Epithelial cell of prostate (primary cell): ENCODE data around the gene ABHD1.
A peak's percentile ranks its signal among the peaks of the same experiment; 100 is the strongest.

Source experiments
- DNase-seq: peaks from one replicate; pipeline ENCODE4 v3.0.0-alpha.2; 2011; ENCODE audit warnings: low read depth, low spot score
- H3K27ac ChIP-seq: fragments of 450-650 bp; 2 replicates; pipeline ENCODE4 v1.5.1; 2017; ENCODE audit warnings: mild to moderate bottlenecking

The ABHD1 gene

DNA sequence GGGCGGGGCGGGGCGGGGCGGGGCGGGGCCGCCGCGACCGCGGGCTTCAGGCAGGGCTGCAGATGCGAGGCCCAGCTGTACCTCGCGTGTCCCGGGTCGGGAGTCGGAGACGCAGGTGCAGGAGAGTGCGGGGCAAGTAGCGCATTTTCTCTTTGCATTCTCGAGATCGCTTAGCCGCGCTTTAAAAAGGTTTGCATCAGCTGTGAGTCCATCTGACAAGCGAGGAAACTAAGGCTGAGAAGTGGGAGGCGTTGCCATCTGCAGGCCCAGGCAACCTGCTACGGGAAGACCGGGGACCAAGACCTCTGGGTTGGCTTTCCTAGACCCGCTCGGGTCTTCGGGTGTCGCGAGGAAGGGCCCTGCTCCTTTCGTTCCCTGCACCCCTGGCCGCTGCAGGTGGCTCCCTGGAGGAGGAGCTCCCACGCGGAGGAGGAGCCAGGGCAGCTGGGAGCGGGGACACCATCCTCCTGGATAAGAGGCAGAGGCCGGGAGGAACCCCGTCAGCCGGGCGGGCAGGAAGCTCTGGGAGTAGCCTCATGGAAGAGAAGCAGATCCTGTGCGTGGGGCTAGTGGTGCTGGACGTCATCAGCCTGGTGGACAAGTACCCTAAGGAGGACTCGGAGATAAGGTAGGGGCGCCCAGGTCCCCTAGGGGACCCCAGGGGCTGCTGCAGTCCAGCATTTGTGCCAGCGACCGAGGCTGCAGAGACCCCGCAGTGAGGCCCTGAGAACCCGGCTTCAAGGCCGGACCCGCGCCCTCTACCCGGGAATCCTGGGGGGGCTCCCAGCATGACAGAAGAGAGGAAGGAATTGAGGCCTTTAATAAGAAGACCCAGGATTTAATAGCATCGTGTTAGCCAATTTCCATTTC is 36.7 kb upstream of the ABHD1 start, which contains the start of gene KHK:
Gene KHK (plus strand): TSS at position 49 of the 870 bp plus-strand sequence. CDS start 488 bp downstream, at position 537.
- H3K27ac ChIP-seq = peak within 1 kb of the TSS; percentile 49
- DNase-seq = no peak

DNA sequence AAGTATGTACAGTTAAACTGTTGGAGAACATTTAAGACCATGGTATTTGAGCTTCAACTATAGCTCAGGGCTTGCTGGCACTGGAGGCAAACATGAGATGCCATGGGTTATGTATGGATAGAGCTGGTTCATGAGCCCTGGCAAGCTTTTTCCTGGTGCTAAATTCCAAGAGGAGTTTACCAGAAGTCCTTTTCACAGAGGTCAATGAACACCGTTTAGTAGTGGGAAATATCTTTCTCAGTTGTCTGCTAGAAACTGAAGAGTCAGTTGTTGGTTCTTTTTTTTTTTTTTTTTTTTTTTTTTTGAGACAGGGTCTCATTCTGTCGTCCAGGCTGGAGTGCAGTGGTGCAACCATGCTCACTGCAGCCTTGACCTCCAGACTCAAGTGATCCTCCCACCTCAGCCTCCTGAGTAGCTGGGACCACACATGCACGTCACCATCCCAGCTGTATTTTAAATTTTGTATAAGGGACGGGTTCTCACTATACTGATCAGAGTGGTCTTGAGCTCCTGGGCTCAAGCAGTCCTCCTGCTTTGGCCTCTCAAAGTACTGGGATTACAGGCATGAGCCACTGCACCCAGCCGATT is 35.7 kb upstream of the ABHD1 start:
- DNase-seq = no peak
- no peak overlapping the region for H3K27ac ChIP-seq

DNA sequence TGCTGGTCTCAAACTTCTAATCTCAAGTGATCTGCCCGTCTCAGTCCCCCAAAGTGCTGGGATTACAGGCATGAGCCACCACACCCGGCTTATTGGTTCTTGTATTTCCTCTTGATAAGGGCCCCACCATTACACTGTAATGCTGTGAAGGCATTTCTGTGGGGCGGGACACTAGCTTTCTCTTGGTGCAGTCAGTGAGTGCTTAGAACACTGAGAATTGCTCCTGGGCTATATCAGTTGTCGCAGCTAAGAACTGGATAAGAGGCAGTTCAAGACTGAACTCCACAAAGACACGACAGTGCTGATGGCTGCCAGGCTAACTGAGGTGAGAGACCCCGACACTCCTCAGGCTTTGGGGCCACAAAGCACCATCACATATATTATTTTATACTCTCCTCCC is 35.0 kb upstream of the ABHD1 start:
- H3K27ac ChIP-seq = no peak overlapping the region
- no peak for DNase-seq

DNA sequence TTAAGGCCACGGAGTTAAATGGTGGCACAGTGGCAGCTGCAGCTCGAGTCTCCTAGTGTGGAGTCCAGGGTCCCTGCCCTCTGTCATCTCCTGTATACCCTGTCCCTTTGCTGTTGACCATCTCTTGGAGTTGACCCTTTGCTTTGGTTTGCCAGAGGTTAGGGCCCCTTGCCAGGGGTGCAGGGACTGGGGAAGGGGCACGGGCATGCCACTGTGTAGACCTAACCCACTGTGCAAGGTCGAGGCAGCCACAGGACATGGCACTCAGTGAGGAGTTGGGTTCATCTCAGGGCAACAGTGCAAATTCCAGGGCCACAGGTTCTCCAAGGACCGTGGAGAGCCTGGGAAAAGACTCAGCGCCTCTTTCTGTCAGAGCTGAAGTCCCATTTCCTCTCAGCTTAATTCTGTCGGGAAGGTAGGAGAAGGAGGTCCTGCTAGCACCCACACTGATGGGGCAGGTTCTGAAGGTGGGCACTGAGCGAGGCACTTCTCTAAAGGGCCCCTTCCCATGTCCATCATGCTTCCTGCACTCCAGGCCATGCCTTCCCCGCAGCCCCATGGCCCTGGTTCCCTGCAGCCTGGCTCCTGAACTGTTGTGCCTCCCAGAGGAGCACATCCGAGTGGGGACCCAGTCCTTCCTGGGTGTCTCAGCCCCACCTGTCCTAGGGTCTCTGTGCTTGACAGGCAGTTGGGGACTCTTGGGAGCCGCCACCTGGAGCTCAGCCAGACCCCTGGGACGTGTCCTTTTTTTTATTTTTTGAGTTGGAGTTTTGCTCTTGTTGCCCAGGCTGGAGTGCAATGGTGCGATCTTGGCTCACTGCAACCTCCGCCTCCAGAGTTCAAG is 34.3 kb upstream of the ABHD1 start:
- no peak overlapping the region for H3K27ac ChIP-seq

DNA sequence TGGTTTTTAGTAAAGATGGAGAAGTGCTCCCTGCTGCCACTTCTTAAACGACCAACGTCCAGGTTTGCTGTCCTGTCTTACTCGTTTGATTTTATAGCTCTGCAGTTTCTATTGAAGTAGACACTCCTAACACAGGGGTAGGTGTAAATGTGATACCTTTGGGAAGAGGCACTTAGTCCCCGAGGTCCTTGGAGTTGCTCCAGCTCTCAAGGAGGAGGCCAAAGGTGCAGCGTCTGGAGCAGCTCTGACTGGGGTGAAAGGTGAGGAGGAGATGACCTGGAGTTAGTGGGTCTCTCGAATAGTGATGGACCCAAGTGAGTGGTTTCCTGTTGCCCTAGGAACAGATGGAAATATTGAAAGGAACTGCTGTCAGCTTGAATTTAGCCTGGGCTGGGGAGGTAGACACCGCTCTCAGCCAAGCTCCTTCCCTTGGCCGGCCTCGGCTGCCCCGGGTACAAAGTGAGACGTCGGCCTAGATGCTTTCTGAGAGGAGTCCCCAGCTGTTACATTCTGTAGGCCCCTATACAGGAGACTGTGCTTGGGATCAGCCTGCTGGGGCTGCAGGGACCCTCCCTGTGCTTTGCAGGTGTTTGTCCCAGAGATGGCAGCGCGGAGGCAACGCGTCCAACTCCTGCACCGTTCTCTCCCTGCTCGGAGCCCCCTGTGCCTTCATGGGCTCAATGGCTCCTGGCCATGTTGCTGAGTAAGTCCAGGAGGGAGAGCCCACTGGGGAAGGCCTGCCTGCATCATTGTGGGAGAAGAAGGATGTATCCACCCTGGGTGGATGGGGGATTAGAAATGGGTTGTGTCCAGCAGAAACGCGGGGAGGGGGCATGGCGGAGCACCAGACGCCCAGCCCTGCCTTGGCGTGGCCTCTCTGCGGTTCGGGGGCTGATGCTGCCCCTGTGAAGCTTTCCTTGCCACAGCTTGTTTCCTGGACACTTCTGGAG is 31.6 kb upstream of the ABHD1 start:
- no peak overlapping the region for H3K27ac ChIP-seq
- no peak for DNase-seq

More for the DNA sequence above, 34.3 kb upstream of the ABHD1 start:
- no peak for DNase-seq

DNA sequence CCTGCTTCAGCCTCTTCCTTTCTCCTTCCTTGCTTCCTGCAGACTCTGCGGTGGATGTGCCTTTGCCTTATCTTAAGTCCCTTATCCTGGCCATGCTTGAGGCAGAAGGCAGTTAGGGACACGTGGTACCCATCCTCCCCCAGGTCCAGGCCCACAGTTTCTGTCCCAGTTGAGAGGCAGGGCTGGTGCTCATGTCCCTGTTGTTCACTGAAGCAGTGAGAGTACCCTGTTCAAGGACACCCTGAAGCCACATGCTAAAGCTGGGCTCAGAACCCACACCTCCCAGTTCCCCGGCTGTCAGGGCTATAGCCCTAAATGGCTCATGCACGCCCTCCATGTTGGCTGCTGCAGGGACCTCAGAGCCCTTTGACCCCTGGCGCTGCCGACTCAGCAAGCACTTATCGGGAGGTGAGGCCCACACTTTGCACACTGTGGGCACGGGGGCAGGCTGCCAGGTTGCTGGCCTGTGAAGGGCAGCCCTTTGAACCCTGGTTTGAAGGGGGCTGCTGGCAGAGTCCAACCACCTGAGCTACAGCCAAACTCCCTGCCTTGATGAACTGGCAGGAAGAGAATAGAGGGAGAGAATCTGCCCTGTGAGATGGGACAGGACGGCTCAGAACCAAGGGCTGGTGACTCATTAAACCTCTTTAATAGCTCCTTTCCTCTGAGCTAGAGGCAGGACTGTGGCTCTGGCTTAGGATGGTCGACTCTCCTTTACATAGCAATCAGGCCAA is 30.8 kb upstream of the ABHD1 start:
- no peak overlapping the region for H3K27ac ChIP-seq

DNA sequence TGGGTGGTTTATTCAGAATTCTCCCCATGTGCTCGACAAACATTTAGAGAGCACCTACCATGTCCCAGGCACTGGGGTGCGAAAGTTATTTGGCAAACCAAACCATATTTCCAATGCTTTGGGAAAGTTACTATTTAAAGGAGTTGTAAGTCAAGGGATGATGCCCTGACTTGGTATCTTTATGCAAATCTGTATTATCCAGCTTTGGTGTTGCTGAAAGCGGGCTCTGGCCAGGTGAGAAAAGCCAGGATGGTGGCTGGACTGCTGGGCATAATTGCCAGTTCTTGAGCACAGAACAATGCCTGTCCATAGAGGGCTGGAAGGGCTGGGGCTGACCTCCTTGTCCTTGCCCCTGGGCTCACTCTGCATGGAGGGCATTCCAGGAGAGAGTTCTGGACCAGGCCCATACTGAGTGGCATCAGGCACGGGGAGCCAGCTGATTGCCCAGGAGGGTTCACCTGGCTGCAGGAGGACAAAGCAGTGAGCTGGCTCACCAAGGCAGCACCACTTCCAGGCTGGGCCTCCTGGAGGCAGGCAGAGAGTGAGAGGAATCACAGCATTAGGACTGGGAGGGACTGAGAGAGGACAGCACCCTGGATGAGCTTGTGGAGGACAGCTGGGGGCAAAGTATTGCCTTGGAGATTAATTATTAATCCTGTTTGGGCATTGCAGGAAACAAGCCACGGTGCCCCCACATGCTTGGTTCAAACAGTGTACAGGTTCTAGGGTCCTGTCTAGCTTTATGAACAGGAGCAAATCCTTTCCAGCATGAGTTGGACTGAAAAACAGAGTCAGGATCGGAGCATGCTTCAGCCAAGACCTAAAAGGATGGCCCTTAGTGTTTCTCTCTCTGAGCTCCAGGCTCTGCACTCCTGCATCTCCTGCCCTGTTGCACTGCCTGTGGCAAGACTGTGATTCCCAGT is 29.9 kb upstream of the ABHD1 start:
- H3K27ac ChIP-seq = no peak overlapping the region
- no peak for DNase-seq

More for the DNA sequence above, 30.8 kb upstream of the ABHD1 start:
- DNase-seq = no peak

DNA sequence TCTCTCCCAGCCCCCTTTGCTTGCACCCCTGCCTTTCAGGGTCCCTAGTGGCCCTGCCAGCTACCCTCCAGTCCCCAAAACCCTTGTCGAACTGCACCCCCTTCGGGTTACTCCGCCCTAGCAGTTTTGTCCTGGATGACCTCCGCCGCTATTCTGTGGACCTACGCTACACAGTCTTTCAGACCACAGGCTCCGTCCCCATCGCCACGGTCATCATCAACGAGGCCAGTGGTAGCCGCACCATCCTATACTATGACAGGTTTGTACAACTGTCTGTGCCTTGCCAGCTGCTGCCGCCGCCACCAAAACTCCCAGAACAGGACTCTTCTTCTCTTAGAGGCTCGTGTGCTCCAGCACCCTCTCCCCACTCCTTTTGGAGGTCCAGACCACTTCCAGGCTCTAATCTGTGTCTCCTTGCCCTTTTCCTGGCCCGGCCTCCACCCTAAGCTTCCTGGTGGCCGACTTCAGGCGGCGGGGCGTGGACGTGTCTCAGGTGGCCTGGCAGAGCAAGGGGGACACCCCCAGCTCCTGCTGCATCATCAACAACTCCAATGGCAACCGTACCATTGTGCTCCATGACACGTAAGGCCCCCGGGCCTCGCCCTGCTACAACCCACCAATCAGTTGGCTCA is 29.1 kb upstream of the ABHD1 start:
- no peak for DNase-seq
- H3K27ac ChIP-seq = no peak overlapping the region

DNA sequence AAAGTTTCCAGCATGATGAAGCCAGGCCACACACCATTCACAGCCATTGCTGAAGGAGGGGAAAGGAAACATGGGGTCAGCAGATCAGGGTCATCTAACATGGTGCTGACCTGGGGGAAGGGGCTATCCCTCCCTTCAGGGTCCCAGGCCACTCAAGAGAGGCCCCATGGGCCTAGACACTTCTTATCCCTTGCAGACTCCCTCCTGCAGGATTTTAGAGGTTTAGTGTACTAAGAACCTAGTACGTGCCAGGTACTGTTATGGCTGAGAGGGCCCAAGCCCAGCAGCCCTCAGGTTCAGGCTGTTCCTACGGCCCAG is 28.2 kb upstream of the ABHD1 start:
- H3K27ac ChIP-seq = no peak overlapping the region
- no peak for DNase-seq

DNA sequence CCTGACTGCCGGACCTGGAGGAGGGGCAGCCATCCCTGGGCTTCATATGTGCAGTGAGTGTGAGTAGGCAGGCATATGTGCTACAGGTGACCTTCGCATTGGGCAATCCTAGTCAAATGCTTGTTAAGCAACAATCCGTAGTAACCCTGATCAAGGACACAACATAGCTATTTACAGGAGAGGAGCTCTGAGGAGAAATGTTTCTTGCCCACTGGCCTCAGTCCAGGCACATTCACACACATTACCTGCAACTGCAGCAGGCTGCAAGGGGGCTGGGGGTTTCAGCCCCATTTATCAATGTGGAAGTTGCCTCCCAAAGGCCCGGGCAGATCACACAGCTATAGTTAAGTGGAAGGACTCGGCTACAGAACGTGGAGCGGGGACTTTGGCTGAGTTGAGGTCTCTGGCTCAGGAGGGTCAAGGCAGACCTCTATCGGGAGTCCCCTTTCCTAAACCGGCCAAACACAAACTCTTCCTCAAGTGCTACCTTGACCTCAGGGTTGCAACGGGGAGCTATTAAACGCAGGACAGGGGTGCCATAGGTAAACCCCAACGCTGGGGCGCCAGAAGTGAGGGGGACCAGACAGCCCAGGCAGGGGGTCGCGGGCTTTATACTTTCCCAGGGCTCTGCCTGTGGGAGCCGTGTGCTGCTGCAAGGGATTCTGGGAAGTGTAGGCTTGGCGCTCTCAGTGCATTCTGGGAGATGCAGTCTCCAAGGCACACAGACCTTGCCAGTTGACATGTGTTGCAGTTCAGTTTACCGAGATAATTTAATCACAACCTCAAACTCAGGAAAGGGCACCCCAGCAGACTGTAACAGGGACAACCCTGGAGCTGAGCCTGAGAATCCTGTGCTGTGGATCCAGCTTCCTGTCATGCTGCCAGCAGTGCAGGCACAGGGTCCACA is 27.6 kb upstream of the ABHD1 start:
- no peak for DNase-seq
- H3K27ac ChIP-seq = no peak overlapping the region

DNA sequence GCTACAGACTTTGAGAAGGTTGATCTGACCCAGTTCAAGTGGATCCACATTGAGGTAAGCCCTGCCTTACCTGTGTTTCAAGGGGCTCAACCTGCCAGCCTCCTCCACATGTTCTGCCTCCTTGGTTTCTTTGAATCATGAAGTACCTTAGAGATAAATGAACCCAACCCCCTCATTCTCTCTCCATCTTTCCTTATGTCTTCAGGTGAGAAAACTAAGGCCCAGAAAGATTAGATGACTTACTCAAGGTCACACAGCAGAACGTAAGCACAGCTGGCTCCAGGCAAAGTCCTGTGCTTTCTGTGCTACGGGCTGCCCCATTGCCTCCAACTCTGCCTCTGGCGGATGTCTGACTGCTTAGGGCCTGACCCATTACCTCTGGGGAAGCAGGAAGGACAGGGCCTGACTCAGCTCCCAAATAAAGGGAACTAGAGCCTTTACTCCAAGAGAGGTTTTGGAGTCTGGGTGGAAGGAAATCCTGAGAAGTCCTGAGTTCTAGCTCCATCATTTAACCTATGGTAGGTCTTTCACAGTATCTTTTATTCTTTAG is 26.8 kb upstream of the ABHD1 start:
- no peak overlapping the region for H3K27ac ChIP-seq
- DNase-seq = no peak

DNA sequence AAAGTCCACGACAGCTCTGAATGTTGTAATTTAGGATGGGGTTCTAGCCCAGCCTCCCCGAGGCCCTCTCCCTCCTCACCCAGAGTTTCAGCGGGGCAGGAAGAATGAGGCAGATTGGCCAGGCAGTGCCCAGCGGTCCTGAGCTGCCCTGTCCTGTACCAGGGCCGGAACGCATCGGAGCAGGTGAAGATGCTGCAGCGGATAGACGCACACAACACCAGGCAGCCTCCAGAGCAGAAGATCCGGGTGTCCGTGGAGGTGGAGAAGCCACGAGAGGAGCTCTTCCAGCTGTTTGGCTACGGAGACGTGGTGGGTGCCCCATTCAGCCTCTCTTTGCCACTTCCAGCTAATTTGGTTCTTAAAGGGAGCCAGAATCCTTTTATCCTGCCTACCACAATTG is 26.3 kb upstream of the ABHD1 start:
- no peak overlapping the region for H3K27ac ChIP-seq
- DNase-seq = no peak

DNA sequence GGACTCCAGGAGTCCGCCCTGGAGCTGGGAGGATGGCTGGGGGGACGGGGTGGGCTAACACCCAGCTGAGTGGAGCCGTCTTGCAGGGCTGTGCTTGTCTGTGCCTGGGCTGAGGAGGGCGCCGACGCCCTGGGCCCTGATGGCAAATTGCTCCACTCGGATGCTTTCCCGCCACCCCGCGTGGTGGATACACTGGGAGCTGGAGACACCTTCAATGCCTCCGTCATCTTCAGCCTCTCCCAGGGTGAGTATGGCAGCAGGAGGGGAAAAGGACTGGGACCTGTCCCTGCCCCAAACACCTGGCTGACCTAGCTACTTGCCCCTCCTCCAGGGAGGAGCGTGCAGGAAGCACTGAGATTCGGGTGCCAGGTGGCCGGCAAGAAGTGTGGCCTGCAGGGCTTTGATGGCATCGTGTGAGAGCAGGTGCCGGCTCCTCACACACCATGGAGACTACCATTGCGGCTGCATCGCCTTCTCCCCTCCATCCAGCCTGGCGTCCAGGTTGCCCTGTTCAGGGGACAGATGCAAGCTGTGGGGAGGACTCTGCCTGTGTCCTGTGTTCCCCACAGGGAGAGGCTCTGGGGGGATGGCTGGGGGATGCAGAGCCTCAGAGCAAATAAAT is 24.2 kb upstream of the ABHD1 start:
- no peak overlapping the region for H3K27ac ChIP-seq
- no peak for DNase-seq

DNA sequence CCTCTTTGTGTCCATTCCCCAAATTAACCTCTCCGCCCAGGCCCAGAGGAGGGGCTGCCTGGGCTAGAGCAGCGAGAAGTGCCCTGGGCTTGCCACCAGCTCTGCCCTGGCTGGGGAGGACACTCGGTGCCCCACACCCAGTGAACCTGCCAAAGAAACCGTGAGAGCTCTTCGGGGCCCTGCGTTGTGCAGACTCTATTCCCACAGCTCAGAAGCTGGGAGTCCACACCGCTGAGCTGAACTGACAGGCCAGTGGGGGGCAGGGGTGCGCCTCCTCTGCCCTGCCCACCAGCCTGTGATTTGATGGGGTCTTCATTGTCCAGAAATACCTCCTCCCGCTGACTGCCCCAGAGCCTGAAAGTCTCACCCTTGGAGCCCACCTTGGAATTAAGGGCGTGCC is 23.6 kb upstream of the ABHD1 start:
- DNase-seq = no peak
- H3K27ac ChIP-seq = no peak overlapping the region

DNA sequence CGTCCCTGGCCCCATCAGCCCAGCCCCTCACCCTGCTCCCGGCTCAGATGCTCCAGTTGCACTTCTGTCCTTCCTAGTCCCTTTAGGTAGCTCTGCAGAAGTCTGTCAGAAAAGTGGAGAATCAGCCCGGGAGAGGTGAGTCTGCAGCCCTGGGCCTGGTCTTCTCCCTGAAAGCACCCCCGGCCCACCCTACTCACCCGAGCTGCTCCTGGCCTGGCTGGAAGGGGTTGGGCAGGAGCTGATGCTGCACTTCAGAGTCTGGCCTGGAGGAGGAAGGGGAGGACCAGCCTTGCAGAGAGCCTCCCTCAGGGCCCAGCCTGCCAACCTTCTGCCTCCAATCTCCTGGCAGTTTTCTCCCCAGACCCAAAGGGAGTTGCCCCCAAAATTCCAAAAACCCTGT is 21.3 kb upstream of the ABHD1 start:
- H3K27ac ChIP-seq = no peak overlapping the region
- no peak for DNase-seq

DNA sequence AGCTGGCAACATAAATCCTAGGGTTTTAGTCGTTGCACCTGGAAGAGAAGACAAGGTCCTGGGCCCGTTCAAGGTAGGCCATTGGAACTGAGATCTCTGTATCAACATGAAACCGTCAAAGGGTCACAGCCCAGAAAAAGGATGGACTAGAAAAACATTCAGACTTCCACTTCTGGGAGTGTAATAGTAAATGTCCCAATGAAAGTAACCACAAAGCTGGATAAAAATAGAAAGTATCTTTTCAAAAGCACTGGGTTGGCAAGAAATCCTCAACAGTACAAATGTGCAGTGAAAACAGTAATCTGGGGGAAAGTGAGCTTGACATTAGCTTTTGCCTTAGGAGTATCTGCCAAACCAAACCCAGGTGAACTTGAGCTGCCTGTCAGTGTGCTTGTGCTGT is 17.6 kb upstream of the ABHD1 start:
- no peak overlapping the region for H3K27ac ChIP-seq
- DNase-seq = no peak
